ENCODE data around the gene PTPRD.

Gene PTPRD

DNA sequence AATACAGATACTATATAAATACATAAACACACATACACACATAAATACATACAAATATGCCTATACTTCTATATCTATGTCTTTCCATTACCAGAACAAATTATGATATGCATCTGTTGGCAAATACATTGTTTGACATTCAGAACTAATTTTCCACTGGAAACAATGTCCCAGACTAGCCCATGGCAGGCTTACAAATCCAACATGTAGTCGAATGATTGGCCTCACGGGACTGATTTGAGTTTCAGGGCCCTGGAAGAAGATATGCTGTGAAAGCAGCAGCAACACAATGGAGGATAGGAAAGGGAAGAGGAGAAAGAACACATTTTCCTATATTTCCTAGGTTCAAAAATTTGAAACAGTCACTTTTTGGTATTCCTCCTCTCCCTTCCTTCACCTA is 1932.1 kb downstream of the PTPRD start:
- in situ Hi-C loops (cut with MboI; ENCODE audit: low sequenced_read_pairs): no loop called here

DNA sequence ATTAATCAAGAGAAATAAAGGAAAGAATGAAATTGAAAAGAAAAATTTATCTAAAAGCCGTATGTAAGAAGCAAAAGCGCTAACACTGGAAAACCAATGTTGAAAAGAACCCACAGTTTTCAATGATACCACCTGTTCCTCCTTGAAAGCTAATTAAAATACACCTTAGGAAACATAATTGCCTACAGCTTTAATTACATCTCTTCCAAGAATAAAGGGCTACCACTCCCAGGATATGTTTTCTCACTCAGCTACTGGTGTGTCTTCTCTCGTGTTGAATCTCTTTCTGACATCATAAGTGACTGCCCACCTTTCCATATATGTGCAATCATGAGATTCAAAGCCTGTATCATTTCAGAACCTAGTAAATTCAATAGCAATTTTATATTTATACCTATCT is 1932.6 kb downstream of the PTPRD start:
- in situ Hi-C loops (cut with MboI; ENCODE audit: low sequenced_read_pairs): no loop called here

DNA sequence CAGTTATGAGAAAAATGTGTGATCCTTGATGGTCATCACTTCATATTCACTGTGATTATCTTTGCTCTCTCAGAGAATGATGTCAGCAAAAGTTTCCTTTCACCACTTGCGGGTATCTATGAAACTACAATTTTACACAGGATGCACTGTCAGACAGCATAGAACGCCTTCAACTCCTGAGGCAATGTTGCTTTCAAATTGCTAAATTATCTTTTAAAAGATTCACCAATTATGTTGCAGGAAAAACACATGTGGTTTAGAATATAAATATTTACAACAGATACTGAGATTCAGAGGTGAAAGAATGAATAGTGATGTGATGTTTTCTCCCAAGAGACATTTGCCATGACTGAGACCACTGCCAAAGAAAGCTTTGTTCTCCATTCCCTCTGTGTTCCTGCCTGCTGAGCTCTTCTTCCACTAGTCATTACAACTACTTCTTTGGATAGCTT is 1933.4 kb downstream of the PTPRD start:
- in situ Hi-C loops (cut with MboI; ENCODE audit: low sequenced_read_pairs): no loop called here

DNA sequence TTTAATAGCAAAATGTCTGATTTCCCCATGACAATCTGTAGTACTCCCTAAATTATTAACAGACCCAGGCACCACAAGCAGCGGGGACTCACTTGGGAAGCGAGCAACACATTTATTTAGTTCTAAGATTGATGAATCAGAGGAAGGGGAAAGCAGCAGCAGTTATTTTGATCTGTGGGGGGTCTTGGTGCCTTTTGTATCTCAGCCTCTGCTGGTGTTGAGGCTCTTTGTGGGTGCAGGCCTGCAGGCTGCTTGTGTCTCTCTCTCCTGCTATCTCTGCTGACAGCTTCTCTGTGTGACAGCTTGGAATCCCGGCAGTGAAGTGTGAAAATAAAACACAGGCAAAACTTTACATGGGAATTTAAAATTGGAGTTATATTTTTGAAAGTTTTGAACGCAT is 1935.1 kb downstream of the PTPRD start:
- in situ Hi-C loops (cut with MboI; ENCODE audit: low sequenced_read_pairs): no loop called here

DNA sequence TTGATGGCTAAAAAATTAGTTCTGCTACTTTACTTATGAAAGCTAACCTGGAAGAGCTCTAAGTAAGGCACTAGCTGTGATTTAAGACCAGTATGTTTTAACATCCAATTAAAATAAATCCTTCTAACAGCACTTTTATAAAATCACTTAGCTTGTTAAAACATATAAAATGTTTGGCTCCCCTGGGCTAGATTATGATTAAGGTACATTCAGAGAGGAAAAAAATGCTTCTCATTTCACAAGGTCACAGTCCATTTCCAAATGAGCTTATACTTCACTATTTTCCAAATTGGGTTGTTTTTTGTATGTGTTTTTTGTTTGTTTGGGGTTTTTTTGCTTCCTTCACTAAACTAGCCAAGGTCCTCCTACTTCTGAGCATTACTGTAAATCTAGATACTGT is 1938.3 kb downstream of the PTPRD start:
- in situ Hi-C loops (cut with MboI; ENCODE audit: low sequenced_read_pairs): no loop called here

DNA sequence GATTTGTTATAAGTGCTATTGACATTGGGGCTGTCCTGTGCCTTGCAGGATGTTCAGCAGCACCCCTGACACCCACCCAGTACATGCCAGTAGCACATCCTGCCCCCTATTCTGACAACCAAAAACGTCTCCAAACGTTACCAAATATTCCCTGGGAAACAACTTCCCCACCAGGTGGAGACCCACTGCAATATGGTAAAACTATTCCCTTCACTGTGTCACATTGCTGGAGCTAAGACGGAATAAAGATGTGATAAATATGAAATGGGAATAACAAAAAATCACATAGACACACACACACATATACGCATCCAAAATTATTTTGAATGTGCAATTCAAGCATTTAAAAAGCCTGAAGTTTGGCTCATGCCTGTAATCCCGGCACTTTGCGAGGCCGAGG is 1939.0 kb downstream of the PTPRD start:
- in situ Hi-C loops (cut with MboI; ENCODE audit: low sequenced_read_pairs): no loop called here

DNA sequence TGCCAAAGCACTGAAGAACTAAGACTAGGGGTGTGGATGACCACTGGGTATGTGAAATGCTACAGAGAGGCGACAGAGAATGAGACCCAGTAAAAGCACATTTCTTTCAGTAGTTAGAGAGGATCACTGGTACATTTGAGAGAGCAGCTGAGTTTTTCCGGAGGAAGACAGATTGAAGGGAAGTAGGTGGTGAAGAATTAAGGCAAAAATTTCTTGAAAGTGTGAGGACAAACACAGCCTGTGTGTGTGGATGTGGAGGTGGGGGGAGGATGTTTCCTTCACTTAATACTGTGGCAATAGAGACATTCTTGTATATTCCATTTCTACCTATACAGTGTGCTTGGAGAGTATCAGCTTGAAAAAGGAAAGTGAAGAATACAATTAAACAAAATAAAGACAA is 1942.1 kb downstream of the PTPRD start:
- in situ Hi-C loops (cut with MboI; ENCODE audit: low sequenced_read_pairs): no loop called here

DNA sequence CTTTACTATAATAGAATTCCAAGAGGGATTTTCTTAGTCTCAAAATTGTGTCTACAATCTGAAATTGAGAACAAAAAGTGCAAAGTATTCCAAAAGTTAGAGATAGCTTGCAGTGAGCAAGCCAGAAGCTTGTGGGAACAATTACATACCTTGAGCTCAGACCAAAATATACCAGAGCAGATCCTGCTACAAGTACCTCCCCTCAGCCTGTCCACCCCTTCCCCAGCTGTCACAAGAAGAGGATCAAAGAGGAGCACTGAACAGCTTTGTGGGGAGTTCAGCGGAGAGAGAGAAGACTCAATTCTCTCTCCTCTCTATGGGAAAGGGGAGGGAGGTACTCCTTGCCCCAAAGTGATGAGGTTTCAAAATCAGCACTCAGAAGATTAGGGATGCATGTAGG is 1944.1 kb downstream of the PTPRD start:
- in situ Hi-C loops (cut with MboI; ENCODE audit: low sequenced_read_pairs): no loop called here

DNA sequence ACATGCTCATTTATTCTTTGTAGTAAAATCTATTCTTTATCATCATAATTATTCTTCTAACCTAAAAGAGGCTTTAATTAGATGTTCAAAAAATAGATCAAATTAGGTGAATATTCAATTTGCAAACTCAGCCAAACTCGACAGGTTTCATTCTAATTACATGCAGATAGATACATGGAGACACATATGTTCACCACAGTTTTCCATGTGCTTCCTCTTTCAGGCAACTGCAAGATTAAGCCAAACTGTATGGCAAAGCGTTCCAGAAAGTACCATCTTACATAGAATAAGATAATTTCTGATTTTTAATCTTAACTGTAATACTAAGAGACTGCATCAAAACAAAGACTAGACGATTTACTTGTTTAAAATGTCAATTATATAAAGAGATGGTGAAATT is 1944.6 kb downstream of the PTPRD start:
- in situ Hi-C loops (cut with MboI; ENCODE audit: low sequenced_read_pairs): no loop called here

DNA sequence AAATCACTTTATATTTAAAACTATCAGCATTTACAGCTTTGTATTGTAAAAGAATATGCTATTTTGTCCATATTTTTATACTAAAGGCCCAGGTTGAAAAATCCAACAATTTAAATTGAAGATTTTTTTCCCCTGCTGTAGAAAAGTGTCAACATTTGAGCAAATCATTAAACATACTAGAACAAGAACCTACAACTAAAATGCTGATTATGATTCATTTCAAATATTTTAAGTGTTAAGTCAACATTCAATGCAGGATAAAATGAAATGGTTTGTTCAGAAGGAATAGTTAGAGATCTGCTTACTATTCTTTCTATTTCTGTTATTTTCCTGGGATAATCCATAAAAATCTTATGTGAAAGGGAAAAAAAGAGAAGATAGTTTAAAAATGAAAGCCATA is 1946.7 kb downstream of the PTPRD start:
- in situ Hi-C loops (cut with MboI; ENCODE audit: low sequenced_read_pairs): no loop called here

DNA sequence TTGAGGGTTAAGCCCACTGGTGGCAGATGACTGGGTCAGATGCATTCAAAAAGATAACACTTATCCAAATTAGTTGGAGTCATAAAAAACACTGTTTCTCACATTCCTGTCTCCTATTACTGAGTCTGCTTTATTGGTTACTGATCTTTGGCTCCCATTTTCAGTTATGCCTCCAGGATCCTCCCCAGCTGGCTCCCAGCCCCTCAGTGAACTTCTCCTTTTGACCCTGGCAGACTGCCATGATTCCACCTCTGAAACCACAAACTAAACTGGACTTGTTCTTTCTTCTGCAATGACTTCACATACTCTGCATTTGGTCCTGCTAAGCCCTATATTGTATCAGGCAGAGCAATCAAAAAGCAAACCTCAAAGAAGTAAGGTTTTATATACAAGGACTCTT is 1952.4 kb downstream of the PTPRD start:
- in situ Hi-C loops (cut with MboI; ENCODE audit: low sequenced_read_pairs): no loop called here

DNA sequence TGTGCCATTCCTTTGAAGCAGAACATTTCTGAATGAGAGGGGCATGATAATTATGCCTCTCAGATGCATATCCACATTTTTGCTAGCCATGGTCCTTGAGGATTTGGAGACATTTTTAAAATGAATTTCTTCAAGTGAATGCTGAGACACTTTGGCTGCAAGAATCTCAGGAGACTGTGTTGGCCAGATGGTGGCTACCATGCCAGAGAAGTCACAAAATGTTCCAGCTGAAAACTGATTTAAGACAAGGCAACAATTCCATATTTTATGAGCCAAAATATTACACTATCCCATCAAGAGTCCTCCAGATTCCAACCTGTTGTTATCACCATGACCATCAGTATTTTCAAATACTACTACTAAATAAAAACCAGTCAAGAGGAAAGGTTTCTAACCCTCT is 1953.7 kb downstream of the PTPRD start:
- in situ Hi-C loops (cut with MboI; ENCODE audit: low sequenced_read_pairs): no loop called here

DNA sequence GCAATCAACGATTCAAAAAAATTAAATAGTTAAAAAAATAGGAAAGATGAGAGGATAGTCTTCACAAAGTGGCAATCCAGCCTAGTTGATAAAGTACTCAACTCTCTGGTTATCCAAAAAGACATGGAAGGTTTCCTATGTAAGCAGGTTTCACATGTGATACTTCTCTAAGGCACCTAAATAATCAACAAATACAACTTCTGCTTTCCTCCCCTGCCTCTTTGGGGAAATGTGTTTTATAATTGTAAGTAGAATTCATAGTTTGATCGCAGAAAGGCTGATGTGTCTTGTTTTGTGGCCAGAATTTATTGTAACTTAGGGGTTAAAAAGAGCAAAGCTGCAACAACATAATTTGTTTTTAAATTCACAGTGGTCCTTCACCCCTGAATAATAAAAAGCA is 1957.7 kb downstream of the PTPRD start:
- in situ Hi-C loops (cut with MboI; ENCODE audit: low sequenced_read_pairs): no loop called here

DNA sequence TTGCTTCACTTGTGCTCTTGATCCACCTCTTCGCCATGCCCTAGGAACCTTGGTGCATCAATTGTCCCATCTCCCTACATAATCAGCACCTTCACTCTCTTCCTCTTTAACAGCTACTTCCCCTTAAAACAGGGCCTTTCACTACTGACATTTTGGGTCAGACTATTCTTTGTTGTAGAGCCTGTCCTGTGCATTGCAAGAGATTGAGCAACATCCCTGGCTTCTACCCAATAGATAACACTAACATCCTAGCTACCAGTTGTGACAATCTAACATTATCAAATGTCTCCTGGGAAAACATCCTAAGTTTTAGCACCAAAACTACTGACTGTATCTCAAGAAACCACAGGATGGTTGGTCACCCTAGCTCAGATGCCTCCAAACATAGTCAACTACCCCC is 1958.9 kb downstream of the PTPRD start:
- in situ Hi-C loops (cut with MboI; ENCODE audit: low sequenced_read_pairs): no loop called here

DNA sequence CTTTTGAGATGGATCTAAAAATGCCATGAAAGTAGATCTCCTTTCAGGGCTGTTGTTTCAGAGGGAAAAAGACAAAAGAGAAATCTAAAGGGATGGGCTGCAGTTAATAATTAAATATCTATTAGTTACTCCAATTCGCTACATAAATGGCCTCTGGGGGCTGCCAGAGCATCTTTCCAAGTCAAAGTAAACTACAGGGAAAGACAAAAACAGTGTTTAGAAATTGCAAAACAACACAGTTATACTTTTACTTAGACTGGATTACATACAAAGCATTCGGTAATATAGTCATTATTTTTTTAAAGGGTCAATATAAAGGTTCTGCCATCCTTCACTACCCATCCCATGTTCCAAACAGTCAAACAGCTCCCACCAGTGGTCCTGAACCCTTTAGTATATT is 1959.7 kb downstream of the PTPRD start:
- in situ Hi-C loops (cut with MboI; ENCODE audit: low sequenced_read_pairs): no loop called here

DNA sequence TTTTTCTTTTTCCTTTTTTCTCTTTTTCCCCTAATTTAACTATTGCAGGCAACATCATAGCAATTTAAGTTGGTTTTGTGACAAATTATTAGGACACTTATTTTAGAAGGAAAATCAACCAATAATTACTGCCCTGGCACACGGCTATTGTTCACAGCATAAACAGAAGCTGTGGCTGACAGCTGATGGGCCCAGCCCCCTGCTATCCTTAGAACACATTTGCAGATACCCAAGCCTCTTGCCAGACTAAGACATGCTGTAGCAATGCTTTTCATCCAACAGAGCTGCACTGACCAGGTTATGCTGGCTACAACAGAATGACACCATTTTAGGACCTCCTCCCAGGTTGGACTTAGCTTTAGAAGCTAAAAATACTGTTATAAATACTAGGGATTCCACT is 1960.5 kb downstream of the PTPRD start:
- in situ Hi-C loops (cut with MboI; ENCODE audit: low sequenced_read_pairs): no loop called here

DNA sequence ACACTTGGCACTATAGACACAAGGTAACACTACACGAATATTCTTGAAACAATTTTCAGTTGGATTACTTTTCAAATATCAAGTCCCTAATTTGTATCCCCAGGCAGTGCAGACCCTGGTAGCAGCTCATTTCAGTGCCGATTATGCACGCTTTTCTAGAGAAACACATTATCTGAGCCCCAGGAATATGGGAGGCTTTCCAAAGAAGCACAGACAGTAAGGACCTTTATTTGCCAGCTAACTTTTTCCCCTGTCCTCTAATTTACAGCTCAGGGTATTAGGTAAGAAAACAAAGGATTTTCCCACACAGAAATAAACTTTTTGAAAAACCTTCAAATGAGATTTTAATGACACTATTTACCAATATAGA is 1961.0 kb downstream of the PTPRD start:
- in situ Hi-C loops (cut with MboI; ENCODE audit: low sequenced_read_pairs): no loop called here

DNA sequence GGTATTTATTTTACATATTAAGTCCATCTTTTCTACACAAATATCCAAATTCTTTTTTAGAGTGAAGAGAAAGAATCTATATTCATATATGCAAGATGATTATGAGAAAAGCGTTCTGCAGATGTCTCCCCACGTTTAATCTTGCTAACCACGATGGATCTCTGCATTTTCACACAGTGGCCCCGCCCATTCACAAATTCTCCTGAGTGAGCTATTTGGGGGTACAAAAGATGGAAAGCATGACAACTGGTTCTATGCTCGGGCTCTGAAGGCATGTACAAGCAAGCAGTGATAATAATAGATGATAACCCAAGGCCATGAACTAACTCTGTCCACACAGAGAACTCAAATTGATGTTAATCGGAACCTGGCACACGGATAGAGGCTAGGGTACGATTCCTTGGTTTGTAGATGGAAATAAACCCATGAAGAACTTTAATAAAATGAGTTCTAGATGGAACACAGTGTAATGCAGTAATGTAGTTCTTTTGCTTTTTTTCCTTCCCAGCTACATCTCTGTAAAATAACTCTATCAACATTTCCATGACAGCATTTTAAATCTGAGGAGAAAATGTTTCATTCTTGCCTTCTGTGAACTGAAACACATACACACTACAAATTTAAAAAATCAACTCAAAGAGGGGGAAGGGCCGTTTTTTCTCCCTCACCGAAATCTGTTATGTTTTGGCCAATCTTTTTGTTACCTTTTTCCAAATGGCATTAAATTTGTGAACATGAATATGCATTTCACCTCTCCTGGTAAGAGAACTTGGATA is 1961.5 kb downstream of the PTPRD start:
- in situ Hi-C loops (cut with MboI; ENCODE audit: low sequenced_read_pairs): no loop called here

DNA sequence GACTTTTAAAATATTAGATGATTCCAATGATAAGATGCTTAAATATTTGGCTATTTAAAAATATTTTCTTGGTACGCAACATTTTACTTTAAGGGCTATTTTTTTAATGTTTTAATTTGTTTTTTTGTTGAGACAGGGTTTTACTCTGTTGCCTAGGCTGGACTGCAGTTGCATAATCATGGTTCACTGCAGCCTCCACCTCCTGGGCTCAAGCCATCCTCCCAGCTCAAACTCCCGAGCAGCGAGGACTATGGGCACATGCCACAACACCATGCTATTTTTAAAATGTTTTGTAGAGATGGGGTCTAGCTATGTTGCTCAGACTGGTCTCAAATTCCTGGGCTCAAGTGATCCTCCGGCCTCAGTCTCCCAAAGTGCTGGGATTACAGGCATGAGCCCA is 1963.0 kb downstream of the PTPRD start:
- in situ Hi-C loops (cut with MboI; ENCODE audit: low sequenced_read_pairs): no loop called here

DNA sequence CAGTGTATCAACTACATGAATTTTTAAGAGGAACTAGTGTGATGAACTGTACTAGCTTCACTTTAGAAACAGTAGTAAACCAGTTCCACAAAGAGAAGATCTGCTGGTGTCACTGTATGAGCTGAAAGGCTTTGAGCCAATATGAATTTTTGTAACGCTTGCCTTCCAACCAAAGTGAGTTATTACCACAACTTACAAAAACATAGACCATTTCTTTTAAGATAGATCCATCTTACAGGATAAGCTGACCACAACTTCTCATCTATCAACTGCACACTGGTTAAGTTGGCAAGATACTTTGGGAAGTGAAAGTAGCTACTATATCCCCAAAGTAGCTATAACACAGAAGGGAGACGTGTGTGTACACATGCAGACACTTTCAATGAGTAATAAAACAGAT is 1963.6 kb downstream of the PTPRD start:
- in situ Hi-C loops (cut with MboI; ENCODE audit: low sequenced_read_pairs): no loop called here

DNA sequence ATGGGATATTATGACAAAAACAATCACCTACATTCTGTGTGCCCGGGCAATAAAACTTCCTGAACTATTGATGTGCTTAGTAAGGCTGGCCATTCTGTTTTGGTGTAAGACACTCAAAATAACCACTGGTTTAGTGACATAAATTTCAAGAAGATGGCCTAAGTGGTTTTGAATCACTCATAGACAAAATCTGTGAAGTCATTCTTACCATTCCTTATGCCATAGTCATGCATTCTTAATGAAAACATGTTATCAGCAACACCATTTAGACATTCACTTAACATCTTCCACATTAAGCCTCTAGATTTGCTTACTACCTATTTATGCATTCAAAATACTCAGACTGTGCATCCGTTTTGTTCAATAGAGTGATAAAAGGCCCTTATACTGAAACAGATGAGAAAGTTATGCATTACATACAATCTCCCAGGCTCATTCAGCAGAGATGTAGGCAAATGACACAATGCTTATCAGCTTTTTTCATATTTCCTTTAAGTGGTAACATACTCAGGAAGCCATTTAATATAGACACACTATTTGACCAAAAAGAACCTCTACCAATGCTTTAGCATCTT is 1964.4 kb downstream of the PTPRD start:
- in situ Hi-C loops (cut with MboI; ENCODE audit: low sequenced_read_pairs): no loop called here

DNA sequence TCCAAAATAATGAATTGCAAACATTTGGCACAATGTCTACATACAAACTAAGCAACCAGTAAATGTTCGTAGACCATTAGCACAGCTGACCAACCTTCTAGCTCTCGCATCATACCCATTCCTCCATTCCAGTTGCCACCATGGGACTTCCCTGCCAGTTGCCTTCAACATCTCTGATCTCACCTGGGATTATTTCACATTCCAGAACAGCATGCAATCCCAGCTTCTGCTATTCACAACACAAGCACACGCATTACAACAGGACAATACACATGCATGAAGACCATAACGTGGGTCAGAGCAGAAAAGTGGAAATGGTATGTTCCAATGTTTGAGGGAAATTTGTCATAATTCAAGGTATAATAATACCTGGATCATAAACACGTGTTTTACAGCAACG is 1965.0 kb downstream of the PTPRD start:
- in situ Hi-C loops (cut with MboI; ENCODE audit: low sequenced_read_pairs): no loop called here

DNA sequence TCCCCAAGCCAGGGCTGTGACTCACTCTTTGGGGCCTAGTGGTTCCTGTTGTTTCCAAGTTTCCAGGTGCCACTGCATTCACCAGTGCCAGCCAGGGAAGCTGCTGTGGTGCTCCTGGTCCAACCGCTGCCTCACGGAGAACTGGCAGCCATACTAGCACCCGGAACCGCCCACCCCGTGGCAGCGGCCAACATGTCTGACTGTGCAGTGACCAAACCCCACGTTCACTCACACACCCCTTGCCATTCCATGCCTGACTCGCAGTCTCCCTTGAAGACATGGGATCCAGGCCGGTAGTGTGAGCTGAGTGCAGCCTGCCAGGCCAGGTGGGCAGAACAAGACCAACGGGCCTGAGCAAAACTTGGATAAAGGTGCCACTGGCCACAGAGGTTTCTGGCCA is 1968.2 kb downstream of the PTPRD start:
- in situ Hi-C loops (cut with MboI; ENCODE audit: low sequenced_read_pairs): no loop called here
